GM21723 (cell line): ENCODE data around the gene CAMTA1.
"Not testable (repeated sequence)": the region's sequence is repeated elsewhere in the genome, so short reads cannot be mapped to it uniquely, and the experiment has no call there.

ENCODE experiments used
- ATAC-seq: cut with Tn5 transposase; IDR thresholded peaks from one replicate; pipeline ENCODE4 v1.9.1; 2021; ENCODE audit warnings: mild to moderate bottlenecking, moderate library complexity; ENCODE audit not compliant: unreplicated experiment

CAMTA1 gene

DNA sequence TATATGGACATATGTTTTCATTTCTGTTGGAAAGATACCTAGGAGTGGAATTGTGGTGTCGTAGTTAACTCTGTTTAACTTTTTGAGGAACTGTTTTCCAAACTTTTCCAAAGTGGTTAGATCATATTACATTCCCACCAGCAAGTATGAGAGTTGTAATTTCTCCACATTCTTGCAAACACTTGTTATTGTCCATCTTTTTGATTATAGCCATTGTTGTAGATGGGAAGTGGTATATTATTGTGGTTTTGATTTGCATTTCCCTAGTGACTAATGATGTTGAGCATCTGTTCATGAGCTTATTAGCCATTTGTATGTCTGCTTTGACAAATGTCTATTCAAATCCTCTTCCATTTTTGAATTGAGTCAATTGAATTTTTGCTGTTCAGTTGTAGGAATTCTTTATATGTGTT is 19.8 kb downstream of the CAMTA1 start:
- ATAC-seq = no peak

GRCh38 chr1:6807782-6808181 is 22.5 kb downstream of the CAMTA1 start:
- ATAC-seq = no peak

DNA sequence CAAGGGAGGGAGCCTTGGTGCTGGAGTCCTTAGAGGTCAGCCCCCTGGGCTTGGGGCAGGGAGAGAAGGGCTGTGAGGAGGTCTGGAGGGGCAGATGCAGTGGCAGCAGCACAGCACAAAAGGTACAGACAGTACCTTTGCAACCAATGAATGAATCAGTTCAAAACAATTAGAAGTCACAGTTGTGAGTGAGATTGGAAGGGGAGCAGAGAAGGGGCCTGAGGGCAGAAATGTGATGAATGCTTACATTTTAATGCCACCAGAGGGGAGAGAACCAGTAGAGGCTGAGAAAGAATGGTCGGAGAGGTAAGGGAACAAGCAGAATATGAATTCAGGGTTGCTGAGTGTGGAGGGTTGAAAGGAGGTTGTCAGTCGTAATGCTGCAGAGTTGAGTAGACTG is 24.2 kb downstream of the CAMTA1 start:
- no peak for ATAC-seq

- not testable (repeated sequence) for ATAC-seq
Measured at GRCh38 chr1:6810146-6810734, 25.0 kb downstream of the CAMTA1 start.

DNA sequence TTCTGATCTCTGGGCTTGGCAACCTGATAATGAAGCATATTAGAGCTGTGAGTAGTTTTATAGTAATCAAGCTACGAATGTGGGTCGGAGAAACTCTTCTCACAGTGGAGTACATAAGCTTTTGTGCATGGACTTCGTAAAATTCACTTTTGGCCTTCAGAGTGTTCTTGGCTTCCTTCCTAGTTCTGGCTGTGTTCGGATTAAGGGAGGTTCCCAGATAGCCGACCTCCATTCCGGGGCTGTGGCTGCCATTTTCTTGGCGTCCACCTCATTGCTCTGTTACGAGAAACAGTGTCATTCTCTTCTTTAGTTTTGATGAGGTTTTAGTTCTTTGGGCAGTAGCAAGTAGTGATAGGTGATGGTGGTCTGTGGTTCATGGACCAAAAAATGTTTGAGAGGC is 26.3 kb downstream of the CAMTA1 start:
- ATAC-seq = no peak

DNA sequence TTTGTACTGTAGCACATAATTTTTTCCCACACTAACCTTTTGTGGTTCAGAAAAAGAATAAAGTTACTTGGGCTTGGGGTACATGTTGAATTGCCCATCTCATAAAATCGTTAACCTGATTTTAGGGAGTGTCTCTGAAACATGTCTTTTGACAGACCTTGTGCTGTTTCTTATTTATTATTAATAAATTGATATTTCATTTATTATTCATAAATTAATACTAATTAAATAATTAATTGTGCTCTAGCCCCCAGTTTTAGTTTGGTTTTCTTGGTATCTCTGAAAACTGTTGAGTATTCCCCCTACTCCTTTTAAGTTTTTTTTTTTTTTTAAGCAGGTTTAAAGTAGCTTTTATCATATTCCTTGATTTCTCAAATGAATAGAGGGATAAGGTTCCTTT is 27.9 kb downstream of the CAMTA1 start:
- no peak for ATAC-seq

DNA sequence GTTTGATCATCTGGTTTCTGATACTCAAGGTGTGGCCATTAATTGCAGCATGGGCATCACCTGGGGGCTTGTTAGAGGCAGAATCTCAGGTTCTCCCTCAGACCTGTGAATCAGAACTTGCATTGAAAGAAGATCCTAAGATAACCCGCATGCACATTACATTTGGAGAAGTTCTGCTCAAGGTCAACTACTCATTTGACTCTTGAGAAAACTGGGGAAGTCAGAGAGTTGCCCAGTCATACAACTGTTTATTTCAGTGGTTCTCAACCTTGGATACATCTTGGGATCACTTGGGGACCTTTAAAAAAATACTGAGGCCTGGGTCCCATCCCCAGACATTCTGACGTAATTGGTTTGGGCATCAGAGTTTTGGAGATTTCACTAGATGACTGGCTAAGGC is 30.5 kb downstream of the CAMTA1 start:
- ATAC-seq = no peak

DNA sequence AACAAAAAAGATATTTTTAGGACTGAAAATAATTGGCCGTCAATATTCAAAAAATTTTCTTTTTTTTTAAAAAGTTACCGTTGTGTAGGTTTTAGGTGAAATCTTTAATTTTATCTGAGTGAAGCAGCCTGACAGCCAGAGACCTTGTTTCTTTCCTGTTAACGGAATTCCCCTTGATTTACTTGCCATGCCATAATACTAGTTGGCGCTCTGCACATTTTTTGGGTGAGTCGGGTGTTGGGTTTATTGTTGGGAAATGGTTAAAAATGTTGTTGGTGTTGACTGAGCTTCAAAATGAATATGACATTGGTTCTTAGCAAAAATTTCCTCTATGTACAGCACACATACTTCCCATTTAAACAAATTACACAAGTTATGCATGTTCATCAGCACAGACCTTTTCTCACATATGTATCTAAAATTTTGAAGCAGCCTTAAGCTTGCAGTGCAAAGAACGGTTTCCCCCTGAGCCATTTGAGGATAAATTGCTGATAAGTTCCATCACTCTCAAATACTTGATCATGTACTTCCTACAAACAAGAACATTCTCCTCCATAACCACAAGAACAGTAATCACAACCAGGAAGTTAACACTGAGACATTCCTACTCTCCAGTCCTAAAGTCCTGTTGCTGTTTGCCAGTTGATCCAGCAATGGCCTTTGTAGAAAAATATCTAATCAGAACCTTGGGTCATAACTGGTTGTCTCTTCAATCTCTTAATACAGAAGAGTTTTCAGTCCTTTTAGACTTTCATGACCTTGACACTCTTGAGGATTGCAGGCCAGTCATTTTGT is 34.2 kb downstream of the CAMTA1 start:
- ATAC-seq = no peak

DNA sequence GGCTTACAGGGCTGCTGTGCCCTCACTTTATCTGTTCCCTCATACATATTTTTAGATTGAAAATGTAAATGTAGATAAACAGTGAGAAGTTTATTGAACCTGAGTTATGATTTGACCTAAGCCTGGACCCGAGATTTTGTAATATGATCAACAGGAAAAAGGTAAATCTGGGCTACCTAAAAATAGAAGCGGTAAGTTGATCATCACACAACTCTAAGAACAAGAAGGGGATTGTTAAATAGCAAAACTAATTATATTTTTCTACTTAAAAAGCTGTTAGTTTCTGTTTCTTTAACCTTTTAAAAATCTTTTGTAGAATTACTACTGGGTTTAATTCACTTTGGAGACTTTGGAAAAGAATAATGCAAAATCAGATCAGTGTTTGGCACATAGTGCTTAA is 35.6 kb downstream of the CAMTA1 start:
- no peak for ATAC-seq

GRCh38 chr1:6822530-6823359 is 37.5 kb downstream of the CAMTA1 start:
- peak; percentile 75 for ATAC-seq

DNA sequence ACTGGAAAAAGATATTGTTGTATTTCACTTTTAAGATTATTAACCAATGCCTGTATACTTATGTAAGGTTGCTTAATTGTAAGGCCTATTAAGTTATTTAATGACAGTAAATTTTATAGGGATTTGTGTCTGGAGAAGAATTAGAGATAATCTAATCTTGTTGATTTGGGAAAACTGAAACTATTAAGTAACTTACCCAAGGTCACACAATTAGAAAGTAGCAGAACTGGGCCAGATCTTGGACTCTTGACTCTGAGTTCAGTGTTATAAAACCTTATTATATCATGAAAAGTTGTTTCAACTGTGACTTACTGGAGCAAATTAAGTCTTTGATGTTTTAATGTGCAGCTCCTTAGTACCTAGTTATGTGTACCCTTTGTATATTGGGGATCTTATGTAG is 38.5 kb downstream of the CAMTA1 start:
- no peak for ATAC-seq

DNA sequence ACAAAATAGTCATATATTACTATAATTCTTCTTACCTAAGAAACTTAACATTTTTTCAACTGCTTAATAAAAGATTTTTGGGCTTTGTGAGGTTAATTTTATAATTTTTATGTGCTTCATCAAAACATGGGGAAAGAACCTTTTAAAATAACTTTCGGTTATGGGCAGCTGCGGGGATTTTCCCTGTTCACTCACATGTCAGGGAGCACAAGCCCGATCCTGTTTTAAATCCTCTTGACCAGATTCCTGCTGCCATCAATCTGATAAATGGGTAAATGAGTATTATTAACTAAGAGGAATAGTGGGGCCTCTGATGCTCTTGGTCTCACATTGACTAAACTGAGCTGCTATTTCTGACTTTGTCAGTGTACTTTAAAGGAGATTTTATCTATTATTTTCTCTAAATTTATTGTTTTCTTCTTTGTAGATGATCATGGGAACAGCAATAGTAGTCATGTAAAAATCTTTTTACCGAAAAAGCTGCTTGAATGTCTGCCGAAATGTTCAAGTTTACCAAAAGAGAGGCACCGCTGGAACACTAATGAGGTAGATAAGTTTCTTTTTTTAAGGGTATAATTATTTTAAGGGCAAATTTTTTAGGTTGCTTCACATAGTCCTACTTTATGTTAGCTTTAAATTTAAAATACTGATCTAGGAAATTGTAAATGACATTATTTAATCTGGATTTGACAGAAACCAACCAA is 39.6 kb downstream of the CAMTA1 start:
- ATAC-seq = no peak

- no peak for ATAC-seq
Measured at GRCh38 chr1:6825828-6826227, 40.6 kb downstream of the CAMTA1 start.

DNA sequence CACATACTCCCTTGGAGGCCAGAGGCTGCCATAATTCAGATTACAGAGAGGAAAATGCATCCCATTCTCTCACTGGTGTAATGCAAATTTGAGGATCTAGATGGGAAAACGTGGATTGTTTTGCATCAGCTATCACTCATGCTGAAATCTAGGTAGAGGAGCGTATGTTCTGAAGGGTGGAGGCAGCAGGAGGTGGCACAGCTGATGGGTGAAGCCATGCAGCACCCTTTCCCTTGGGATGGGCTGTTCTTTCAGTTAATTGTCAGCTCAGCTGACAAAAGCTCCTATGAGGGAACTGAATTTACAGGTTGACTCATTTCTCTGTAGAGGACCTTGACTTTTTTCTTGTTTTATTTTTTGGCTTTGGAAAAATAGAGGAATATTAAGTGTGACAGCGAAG is 41.8 kb downstream of the CAMTA1 start:
- ATAC-seq = no peak

GRCh38 chr1:6827630-6828165 is 42.4 kb downstream of the CAMTA1 start:
- ATAC-seq = no peak

- no peak for ATAC-seq
Measured at GRCh38 chr1:6831366-6831765, 46.1 kb downstream of the CAMTA1 start.

DNA sequence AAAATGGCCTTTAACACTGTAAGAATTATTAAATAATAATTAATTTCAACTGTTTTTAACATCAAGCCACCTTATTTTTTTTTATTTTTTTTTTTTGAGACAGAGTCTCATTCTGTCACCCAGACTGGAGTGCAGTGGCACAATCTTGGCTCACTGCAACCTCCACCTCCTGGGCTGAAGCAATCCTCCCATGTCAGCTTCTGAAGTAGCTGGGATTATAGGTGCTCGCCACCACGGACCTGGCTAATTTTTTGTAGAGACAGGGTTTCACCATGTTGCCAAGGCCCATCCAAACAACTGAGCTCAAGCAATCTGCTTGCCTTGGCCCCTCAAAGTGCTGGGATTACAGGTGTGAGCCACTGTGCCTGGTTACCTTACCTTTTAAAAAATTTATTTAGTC is 46.8 kb downstream of the CAMTA1 start:
- ATAC-seq = not testable (repeated sequence)

GRCh38 chr1:6832531-6833188 is 47.4 kb downstream of the CAMTA1 start:
- no peak for ATAC-seq

DNA sequence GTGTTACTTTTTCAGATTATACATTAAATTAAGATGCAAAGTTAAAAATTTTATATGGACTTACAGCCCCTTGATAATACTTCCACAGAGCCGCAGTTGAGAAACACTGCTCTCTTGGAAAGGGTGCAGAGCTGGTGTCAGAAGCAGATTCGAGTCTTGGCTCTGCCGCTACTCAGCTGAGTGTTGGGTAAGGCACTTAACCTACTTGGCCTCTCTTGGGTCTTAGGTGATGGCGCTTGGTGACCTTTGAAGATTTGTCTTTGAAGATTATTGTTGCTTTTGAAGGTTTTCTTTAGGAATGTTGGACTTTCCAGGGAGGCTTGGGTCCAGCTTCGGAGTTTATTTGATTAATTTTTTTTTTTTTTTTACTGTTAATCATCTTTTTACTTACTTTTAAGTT is 48.5 kb downstream of the CAMTA1 start:
- ATAC-seq = no peak

- no peak for ATAC-seq
Measured at GRCh38 chr1:6834366-6834765, 49.1 kb downstream of the CAMTA1 start.
